ENCODE measurements around the gene SNCAIP. TPM values are rescaled to one million over a fixed set of nuclear protein-coding genes. Genes with fewer than 3 reads are reported as not detected.

Gene SNCAIP
- total and polyA plus RNA-seq, 2 experiments from 2014 or later, result 6.1 to 11.9 TPM

DNA sequence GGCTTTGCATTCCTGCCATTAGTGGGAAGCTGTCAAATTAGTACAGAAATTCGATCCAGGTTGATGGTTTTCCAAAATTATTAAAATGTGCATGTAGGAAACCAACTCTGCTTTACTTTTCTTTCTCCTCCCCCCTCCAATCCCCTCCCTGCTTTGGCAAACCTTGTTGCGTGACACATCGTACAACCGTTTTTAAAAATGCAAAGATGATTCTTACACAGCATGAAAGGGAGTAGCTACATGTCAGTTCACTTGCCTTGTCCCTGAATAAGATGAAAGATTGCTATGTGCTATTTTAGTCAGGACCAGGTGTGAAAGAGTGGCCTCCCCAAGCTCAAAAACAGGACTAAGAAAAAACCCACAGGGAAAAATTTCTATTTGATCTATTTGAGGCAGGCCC is 11.7 kb downstream of the SNCAIP start (continued):
- TF ChIP-seq, protein P1, sequence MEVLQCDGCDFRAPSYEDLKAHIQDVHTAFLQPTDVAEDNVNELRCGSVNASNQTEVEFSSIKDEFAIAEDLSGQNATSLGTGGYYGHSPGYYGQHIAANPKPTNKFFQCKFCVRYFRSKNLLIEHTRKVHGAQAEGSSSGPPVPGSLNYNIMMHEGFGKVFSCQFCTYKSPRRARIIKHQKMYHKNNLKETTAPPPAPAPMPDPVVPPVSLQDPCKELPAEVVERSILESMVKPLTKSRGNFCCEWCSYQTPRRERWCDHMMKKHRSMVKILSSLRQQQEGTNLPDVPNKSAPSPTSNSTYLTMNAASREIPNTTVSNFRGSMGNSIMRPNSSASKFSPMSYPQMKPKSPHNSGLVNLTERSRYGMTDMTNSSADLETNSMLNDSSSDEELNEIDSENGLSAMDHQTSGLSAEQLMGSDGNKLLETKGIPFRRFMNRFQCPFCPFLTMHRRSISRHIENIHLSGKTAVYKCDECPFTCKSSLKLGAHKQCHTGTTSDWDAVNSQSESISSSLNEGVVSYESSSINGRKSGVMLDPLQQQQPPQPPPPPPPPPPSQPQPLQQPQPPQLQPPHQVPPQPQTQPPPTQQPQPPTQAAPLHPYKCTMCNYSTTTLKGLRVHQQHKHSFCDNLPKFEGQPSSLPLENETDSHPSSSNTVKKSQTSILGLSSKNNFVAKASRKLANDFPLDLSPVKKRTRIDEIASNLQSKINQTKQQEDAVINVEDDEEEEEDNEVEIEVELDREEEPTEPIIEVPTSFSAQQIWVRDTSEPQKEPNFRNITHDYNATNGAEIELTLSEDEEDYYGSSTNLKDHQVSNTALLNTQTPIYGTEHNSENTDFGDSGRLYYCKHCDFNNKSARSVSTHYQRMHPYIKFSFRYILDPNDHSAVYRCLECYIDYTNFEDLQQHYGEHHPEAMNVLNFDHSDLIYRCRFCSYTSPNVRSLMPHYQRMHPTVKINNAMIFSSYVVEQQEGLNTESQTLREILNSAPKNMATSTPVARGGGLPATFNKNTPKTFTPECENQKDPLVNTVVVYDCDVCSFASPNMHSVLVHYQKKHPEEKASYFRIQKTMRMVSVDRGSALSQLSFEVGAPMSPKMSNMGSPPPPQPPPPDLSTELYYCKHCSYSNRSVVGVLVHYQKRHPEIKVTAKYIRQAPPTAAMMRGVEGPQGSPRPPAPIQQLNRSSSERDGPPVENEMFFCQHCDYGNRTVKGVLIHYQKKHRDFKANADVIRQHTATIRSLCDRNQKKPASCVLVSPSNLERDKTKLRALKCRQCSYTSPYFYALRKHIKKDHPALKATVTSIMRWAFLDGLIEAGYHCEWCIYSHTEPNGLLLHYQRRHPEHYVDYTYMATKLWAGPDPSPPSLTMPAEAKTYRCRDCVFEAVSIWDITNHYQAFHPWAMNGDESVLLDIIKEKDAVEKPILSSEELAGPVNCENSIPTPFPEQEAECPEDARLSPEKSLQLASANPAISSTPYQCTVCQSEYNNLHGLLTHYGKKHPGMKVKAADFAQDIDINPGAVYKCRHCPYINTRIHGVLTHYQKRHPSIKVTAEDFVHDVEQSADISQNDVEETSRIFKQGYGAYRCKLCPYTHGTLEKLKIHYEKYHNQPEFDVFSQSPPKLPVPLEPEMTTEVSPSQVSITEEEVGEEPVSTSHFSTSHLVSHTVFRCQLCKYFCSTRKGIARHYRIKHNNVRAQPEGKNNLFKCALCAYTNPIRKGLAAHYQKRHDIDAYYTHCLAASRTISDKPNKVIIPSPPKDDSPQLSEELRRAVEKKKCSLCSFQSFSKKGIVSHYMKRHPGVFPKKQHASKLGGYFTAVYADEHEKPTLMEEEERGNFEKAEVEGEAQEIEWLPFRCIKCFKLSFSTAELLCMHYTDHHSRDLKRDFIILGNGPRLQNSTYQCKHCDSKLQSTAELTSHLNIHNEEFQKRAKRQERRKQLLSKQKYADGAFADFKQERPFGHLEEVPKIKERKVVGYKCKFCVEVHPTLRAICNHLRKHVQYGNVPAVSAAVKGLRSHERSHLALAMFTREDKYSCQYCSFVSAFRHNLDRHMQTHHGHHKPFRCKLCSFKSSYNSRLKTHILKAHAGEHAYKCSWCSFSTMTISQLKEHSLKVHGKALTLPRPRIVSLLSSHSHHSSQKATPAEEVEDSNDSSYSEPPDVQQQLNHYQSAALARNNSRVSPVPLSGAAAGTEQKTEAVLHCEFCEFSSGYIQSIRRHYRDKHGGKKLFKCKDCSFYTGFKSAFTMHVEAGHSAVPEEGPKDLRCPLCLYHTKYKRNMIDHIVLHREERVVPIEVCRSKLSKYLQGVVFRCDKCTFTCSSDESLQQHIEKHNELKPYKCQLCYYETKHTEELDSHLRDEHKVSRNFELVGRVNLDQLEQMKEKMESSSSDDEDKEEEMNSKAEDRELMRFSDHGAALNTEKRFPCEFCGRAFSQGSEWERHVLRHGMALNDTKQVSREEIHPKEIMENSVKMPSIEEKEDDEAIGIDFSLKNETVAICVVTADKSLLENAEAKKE (CRISPR knock-in tag; IDR thresholded peaks at IDR 0.05), result no peak
- TF ChIP-seq EZH2phosphoT487 (IDR thresholded peaks at IDR 0.05; ENCODE audit: unreplicated experiment), result no peak
- no peak for TF ChIP-seq JUNB (IDR thresholded peaks at IDR 0.05; ENCODE audit: unreplicated experiment)
- TF ChIP-seq ZNF331 (CRISPR knock-in tag; IDR thresholded peaks at IDR 0.05; ENCODE audit: low read depth), result no peak
- no peak for TF ChIP-seq EZH2 (IDR thresholded peaks at IDR 0.05; ENCODE audit: low read depth, unreplicated experiment)
- no peak for TF ChIP-seq ZNF114 (CRISPR knock-in tag; IDR thresholded peaks at IDR 0.05)
- no peak for TF ChIP-seq CREB1 (CRISPR knock-in tag; IDR thresholded peaks at IDR 0.05; ENCODE audit: low read depth)
- TF ChIP-seq, protein P2, sequence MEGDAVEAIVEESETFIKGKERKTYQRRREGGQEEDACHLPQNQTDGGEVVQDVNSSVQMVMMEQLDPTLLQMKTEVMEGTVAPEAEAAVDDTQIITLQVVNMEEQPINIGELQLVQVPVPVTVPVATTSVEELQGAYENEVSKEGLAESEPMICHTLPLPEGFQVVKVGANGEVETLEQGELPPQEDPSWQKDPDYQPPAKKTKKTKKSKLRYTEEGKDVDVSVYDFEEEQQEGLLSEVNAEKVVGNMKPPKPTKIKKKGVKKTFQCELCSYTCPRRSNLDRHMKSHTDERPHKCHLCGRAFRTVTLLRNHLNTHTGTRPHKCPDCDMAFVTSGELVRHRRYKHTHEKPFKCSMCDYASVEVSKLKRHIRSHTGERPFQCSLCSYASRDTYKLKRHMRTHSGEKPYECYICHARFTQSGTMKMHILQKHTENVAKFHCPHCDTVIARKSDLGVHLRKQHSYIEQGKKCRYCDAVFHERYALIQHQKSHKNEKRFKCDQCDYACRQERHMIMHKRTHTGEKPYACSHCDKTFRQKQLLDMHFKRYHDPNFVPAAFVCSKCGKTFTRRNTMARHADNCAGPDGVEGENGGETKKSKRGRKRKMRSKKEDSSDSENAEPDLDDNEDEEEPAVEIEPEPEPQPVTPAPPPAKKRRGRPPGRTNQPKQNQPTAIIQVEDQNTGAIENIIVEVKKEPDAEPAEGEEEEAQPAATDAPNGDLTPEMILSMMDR (conservative IDR thresholded peaks at IDR 0.05; ENCODE audit: low read depth in 2 of 2), result no peak
- TF ChIP-seq, protein P3, sequence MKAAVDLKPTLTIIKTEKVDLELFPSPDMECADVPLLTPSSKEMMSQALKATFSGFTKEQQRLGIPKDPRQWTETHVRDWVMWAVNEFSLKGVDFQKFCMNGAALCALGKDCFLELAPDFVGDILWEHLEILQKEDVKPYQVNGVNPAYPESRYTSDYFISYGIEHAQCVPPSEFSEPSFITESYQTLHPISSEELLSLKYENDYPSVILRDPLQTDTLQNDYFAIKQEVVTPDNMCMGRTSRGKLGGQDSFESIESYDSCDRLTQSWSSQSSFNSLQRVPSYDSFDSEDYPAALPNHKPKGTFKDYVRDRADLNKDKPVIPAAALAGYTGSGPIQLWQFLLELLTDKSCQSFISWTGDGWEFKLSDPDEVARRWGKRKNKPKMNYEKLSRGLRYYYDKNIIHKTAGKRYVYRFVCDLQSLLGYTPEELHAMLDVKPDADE (IDR thresholded peaks at IDR 0.05), result no peak
- TF ChIP-seq STAT1 (IDR thresholded peaks at IDR 0.05; ENCODE audit: unreplicated experiment), result no peak

All from GM23338 (cell line).